Right cardiac atrium (tissue), 5 donors: ENCODE data around the gene GMEB2. TPM values are rescaled to one million over a fixed set of nuclear protein-coding genes. Genes with fewer than 3 reads are reported as not detected.

Source experiments
- ATAC-seq, 2 donors: fragments of 200-7000 bp; cut with Tn5 transposase; one replicate each; pipeline versions ENCODE4 v1.8.0 to v1.9.1; 2020; ENCODE audit warnings: moderate library complexity in 2 of 2, mild to moderate bottlenecking in 1 of 2
- DNase-seq, 3 donors: peaks; one replicate each; pipeline ENCODE4 v3.0.0-alpha.2; 2020
- H3K27ac ChIP-seq: one replicate; pipeline ENCODE4 v1.5.1; 2013; ENCODE audit warnings: mild to moderate bottlenecking, low read length, control low read depth, moderate library complexity
- H3K27me3 ChIP-seq: one replicate; pipeline ENCODE4 v1.6.1; 2013; ENCODE audit not compliant: control insufficient read depth, insufficient read depth
- H3K4me1 ChIP-seq: one replicate; pipeline ENCODE4 v1.6.1; 2013; ENCODE audit warnings: low read length; ENCODE audit not compliant: control insufficient read depth, insufficient read depth
- H3K4me3 ChIP-seq: one replicate; pipeline ENCODE4 v1.5.1; 2013; ENCODE audit warnings: low read length, control low read depth
- H3K9me3 ChIP-seq: one replicate; pipeline ENCODE4 v1.6.1; 2013; ENCODE audit warnings: low read length; ENCODE audit not compliant: control insufficient read depth
- WGBS: extraction: QIAGEN DNeasy Blood & Tissue Kit; methylation state at CpG from one replicate; pipeline ENCODE4 v1.1.7; 2013; 5-methylcytosine and 5-hydroxymethylcytosine counted together
- intact Hi-C, 4 donors: fragments of 100-400 bp; cut with DNase I; formaldehyde crosslinking; loops; one replicate each; pipeline versions ENCODE4 v1.11.0 to v1.14.0; 2022 to 2023
- polyA plus RNA-seq: library from polyadenylated mRNA; stranded (reverse); fragments of 200-250 nt; gene quantifications from one replicate; pipeline ENCODE4 v1.2.3, GENCODE V29; 2013
- total RNA-seq, 4 donors: library from RNA; stranded (reverse); fragmentation: NEBNext Ultra II Directional; extraction: Animal tissue kit (Norgen Biotek cat#: 25700); gene quantifications; one replicate each; pipeline ENCODE4 v1.2.1, GENCODE V29; 2021
- donor health status: healthy with polysubstance abuse.
- donor health status: DM: no; HTN: yes; CAD: no.
- donor health status: DM: no; HTN: no; CAD: no.
- donor health status: DM: no; HTN: yes; CAD: no; lungs with severe emphysema.
- donor health status: DM: yes; HTN: yes; CAD: no.

Gene GMEB2
- total and polyA plus RNA-seq, 5 donors: 6.5 to 7.7 (median 7.1) TPM

GRCh38 chr20:63585616-63586565, 41.0 kb downstream of the GMEB2 start:
- peak in 1 of 3 donors; percentile 55 for DNase-seq
- no peaks in the 10 kb centered on the region for H3K27me3 ChIP-seq
- WGBS: 73% methylated on average over 22 of the region's 22 CpGs
- H3K4me1 ChIP-seq: peaks cover 4% of the 10 kb centered on the region
- ATAC-seq: no peak
- intact Hi-C loops: no loop called here
- H3K27ac ChIP-seq: no peak overlapping the region
- no peak overlapping the region for H3K4me3 ChIP-seq
- no peaks in the 10 kb centered on the region for H3K9me3 ChIP-seq

- intact Hi-C loops: no loop called here
- no peaks in the 10 kb centered on the region for H3K9me3 ChIP-seq
- DNase-seq: peak in 2 of 3 donors; percentile 13 to 38
- H3K27ac ChIP-seq: no peak overlapping the region
- 87% methylated on average over 23 of the region's 23 CpGs for WGBS
- ATAC-seq: no peak
- peaks cover 4% of the 10 kb centered on the region for H3K4me1 ChIP-seq
- H3K4me3 ChIP-seq: no peak overlapping the region
- H3K27me3 ChIP-seq: no peaks in the 10 kb centered on the region
These were observed 44.4 kb downstream of the GMEB2 start for GRCh38 chr20:63582382-63583063.

- peaks cover under 1% of the 10 kb centered on the region for H3K4me1 ChIP-seq
- no peaks in the 10 kb centered on the region for H3K27me3 ChIP-seq
- ATAC-seq: no peak
- no peak overlapping the region for H3K4me3 ChIP-seq
- H3K27ac ChIP-seq: no peak overlapping the region
- WGBS: 63% methylated on average over 12 of the region's 12 CpGs
- no peaks in the 10 kb centered on the region for H3K9me3 ChIP-seq
- intact Hi-C loops: no loop called here
- DNase-seq: peak in 2 of 3 donors; percentile 47 to 63
These were observed 46.0 kb downstream of the GMEB2 start for GRCh38 chr20:63580796-63581461.

- Histone ChIP-seq H3K27me3 (no peaks in the 10 kb centered on the region), H3K27ac (no peak overlapping the region), H3K4me1 (peaks cover 3% of the 10 kb centered on the region), H3K4me3 (no peak overlapping the region), H3K9me3 (no peaks in the 10 kb centered on the region)
- DNase-seq (peak in 2 of 3 donors; percentile 23 to 30), ATAC-seq (no peak)
- intact Hi-C loops: no loop called here
- 76% methylated on average over 19 of the region's 19 CpGs for WGBS
These were observed 47.7 kb downstream of the GMEB2 start for GRCh38 chr20:63579017-63579694.

GRCh38 chr20:63578224-63579016, 48.5 kb downstream of the GMEB2 start:
- no peak for ATAC-seq
- peak in 2 of 3 donors; percentile 48 to 59 for DNase-seq
- Histone ChIP-seq H3K4me3 (no peak overlapping the region), H3K9me3 (no peaks in the 10 kb centered on the region), H3K4me1 (peaks cover 3% of the 10 kb centered on the region), H3K27ac (no peak overlapping the region), H3K27me3 (no peaks in the 10 kb centered on the region)
- WGBS: 77% methylated on average over 26 of the region's 26 CpGs
- intact Hi-C loops: no loop called here

- 59% methylated on average over 19 of the region's 19 CpGs for WGBS
- Histone ChIP-seq H3K27ac (no peak overlapping the region), H3K4me1 (peaks cover 3% of the 10 kb centered on the region), H3K4me3 (no peak overlapping the region), H3K9me3 (no peaks in the 10 kb centered on the region), H3K27me3 (no peaks in the 10 kb centered on the region)
- DNase-seq (peak; percentile 62 to 90 (median 84)), ATAC-seq (peak; percentile 1 to 40)
- intact Hi-C loops: no loop called here
These were observed 49.5 kb downstream of the GMEB2 start for GRCh38 chr20:63577317-63577894.

GRCh38 chr20:63576311-63576710, 50.6 kb downstream of the GMEB2 start:
- intact Hi-C loops: no loop called here
- Histone ChIP-seq H3K27me3 (no peaks in the 10 kb centered on the region), H3K27ac (no peak overlapping the region), H3K4me3 (no peak overlapping the region), H3K9me3 (no peaks in the 10 kb centered on the region), H3K4me1 (peaks cover 3% of the 10 kb centered on the region)
- ATAC-seq (no peak), DNase-seq (peak in 2 of 3 donors; percentile 19 to 48)
- WGBS: 78% methylated on average over 7 of the region's 7 CpGs

GRCh38 chr20:63574829-63575743, 51.8 kb downstream of the GMEB2 start:
- H3K27ac ChIP-seq: no peak overlapping the region
- 70% methylated on average over 28 of the region's 28 CpGs for WGBS
- no peaks in the 10 kb centered on the region for H3K9me3 ChIP-seq
- no peaks in the 10 kb centered on the region for H3K27me3 ChIP-seq
- intact Hi-C loops: no loop called here
- H3K4me3 ChIP-seq: no peak overlapping the region
- no peak for ATAC-seq
- peak in 1 of 3 donors; percentile 60 for DNase-seq
- peaks cover 3% of the 10 kb centered on the region for H3K4me1 ChIP-seq

GRCh38 chr20:63574156-63574828, 52.6 kb downstream of the GMEB2 start, which contains the start of gene HELZ2:
Gene HELZ2, minus strand, starts transcription at chr20:63574239. Its CDS starts 1,854 bp downstream, at chr20:63572385.
- Histone ChIP-seq H3K4me1 (peaks cover 3% of the 10 kb centered on the region), H3K4me3 (peak within 1 kb of the TSS; percentile 88), H3K27ac (peak within 1 kb of the TSS; percentile 31), H3K9me3 (no peaks in the 10 kb centered on the region), H3K27me3 (no peaks in the 10 kb centered on the region)
- intact Hi-C loops: no loop called here
- ATAC-seq: peak; percentile 85 to 89
- 5% methylated on average over 40 of the region's 40 CpGs for WGBS
- peak; percentile 83 to 91 (median 91) for DNase-seq
